GM19452 (cell line): ENCODE measurements around the gene DCTN3.

Experiments
- ATAC-seq: cut with Tn5 transposase; IDR thresholded peaks from one replicate; pipeline ENCODE4 v1.9.1; 2021; ENCODE audit not compliant: unreplicated experiment

DCTN3 gene

DNA sequence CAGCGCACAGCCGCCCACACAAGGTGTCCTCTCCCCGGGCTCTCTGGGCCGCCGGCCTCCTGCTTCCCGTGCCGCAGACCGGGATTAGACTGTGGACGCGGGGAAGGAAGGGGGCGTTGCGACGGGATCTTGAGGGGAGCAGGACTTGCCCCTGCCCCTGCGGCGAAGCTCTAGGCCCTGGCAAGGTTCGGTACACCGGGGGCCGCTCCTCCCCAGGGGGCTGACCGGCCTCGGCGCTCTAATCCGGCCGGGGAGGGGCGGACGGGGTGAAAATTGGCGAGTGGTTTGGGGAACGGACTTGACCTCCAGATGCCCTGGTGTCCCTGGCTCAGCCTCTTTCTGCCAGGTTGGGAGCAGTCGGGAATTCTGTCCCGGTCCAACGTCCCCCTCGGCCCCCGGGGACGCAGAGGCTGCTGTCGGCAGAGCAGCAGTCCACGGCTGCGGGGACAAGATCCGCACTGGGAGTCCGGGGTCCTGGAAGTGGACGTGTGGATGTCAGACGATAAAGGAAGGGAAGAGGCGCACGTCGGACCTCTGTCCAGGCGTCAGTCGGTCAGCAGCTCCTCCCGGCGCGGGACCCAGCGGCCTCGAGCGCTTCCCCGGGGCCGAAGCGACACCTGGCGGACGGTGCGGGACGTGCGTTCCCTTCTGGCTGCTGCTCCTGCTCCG lies 28.9 kb downstream of the DCTN3 start:
- no peak for ATAC-seq

DNA sequence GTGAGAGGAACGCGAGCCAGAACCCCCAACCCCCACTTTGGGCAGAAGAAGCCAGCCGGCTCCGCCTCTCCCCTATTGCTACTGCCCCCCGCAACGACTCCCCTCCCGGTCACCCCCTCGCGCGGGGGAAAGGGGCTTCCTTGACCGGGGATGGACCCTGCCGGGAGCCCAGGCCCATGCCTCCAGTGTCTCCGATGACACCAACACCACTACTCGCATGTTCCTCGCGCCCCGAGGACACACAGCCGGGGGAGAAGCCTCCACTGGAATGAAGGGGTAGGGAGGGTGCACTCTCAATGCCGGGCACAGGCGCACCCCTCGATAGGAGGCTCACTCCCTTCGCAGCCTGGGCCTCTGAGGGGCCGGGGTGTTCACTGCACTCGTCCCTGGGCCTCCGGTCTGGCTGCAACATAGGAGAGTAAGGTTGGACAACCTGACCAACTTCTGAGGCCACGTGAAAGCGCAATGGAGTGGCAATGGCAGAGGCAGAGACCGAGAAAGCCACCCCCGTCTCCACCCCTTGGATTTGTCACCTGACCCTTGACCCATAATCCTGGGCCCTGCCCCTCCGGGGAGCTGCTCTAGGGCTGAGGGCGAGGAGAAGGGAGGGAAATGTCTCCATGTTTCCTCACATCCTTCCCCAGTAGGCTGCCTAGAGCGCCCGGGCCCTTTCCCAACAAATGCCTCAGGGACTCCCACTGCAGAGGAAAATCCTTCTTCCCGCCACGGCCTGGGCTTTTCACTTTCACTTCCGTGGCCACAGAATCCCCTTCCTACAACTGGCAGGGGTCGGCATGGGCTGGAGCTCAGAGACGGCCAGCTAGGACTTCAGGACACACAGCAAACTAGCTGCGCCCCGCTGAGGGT lies 29.7 kb downstream of the DCTN3 start:
- ATAC-seq, result no peak

- ATAC-seq, result no peak
Observed at GRCh38 chr9:34589636-34590380, 30.5 kb downstream of the DCTN3 start, which contains the start of gene CNTFR. Gene CNTFR (minus strand): TSS chr9:34589724. CDS start chr9:34568981, 20,743 bp downstream.

- no peak for ATAC-seq
Observed at GRCh38 chr9:34588671-34589635, 31.3 kb downstream of the DCTN3 start.

- ATAC-seq, result no peak
Observed at GRCh38 chr9:34587271-34587670, 33.0 kb downstream of the DCTN3 start.

DNA sequence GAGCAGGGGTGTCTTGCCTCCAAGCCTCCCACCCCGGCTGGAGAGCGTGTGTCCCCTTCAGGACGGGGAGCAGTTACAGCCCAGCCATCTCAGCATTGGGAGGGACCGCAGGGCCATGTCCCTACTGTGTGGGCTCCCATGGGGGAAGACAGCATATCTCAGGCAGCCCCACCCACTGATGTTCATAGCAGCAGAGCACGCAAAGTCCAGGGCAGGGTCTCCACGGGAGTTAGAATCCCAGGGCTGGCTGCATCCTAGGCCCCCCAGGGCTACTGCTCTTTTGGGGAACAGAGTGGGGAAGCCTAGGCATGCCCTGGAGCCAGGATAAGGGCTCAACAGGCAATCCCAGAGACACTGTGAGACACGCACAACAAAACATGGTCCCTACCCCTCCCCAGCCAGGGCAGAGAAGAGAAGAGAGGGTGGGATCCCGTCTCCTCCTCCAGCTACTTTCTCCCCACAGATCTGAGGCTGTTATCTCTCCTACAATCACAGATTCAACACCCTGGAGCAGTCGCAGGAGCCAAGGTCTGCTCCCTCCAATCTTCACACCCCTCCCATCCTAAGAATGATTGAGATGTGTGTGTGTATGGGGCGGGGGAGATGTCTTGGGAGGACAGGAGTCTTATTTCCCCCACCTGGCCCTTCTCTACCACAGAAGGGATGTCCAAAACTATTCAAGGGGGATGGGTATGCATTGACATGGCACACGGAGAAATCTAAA lies 34.2 kb downstream of the DCTN3 start:
- no peak for ATAC-seq

DNA sequence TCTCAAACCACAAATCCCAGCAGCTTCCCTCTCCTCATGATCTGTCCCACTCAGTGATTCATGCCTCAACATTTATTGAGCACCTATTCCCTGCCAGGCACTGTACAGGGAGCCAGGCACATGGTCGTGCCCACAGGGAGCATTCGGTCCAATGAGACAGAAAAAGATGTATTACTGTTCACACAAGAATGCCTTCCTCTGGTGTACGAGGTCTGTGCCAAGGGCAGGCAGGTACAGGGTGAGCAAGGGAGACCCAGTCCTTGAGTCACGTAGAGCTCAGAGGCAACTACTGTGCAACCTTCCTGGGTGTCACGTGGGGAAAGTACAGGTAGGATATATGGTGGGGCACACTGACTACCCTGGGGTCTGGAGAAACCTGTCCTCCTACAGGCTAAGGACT lies 35.3 kb downstream of the DCTN3 start:
- ATAC-seq, result no peak

- no peak for ATAC-seq
Observed at GRCh38 chr9:34582787-34583186, 37.5 kb downstream of the DCTN3 start.

DNA sequence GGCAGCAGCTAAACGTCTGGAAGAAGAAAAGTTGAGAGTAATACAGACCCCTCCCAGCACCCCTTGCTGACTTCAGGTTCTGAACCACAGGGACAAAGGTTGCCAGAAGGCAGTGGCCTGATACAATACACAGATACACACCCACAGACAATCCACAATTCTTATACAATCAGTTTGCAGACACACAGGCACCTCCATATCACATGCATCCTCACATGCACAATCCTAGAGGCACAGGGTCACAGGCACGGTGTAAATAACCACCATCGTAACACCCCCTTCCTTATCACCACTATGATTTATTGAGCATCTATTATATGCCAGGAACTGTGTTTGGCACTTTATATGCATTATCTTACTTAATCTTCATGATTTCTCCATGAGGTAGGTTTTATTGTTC lies 39.0 kb downstream of the DCTN3 start:
- no peak for ATAC-seq

DNA sequence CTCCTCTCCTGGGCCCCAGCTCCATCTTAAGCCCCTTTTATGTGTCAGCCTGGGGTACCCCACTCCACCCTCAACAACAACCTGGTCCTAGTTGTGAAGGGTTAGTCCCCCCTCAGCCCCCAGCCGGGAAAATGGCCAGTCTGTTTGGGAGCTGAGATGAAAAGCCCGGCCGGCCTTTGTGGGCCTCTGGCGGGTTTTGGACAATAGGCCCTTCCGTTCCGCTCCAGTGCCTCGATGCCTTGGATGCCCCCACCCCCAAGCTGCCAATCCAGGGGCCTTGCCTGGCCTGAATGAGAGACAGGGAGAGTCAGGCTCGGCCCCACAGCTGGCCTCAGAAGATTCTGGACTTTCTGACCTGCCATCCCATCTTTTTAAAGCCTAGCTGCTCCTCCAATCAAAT lies 39.9 kb downstream of the DCTN3 start:
- ATAC-seq, result no peak

GRCh38 chr9:34579808-34580163 lies 40.5 kb downstream of the DCTN3 start:
- no peak for ATAC-seq

GRCh38 chr9:34579104-34579807 lies 41.0 kb downstream of the DCTN3 start:
- ATAC-seq, result no peak

DNA sequence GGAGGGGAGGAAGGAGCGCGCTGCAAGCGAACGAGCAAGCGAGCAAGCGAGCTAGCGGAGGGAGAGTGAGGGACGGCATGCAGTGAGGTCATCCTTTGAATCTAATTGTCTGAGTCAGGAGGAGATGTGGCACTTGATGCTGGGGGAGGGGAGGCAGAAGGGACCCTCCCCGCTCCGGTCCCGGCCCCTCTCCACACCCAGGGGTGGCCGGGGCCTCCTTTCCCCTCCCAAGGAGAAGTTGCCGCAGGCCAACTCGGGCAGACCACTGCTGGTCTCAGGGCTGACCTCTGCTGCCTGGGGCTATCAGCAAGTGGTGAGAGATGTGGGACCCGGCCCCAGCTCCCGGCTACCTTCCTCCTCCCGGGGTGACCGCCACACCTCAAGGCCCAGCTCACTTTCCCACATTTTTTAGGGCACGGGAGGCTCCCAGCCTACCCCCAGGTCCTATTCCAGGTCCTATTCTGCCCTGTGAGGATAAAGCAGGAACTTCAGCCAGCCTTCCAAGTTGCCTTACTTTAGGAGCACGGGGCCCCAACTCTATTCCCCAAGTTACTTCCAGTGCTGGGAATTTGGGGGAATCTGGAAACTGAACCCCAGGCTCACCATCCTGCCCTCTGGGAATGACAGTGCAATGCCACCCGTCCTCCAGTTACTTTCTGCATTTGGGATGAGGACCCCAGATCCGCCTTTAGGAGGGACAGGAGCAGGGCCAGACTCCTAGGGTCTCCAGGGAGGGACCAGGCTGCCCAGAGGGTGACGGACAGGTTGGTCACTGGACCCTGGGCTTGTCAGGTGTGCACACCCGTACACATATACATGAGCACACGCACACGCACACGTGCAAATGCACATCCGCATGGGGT lies 41.8 kb downstream of the DCTN3 start:
- no peak for ATAC-seq

GRCh38 chr9:34577400-34578240 lies 42.7 kb downstream of the DCTN3 start:
- ATAC-seq, result no peak

DNA sequence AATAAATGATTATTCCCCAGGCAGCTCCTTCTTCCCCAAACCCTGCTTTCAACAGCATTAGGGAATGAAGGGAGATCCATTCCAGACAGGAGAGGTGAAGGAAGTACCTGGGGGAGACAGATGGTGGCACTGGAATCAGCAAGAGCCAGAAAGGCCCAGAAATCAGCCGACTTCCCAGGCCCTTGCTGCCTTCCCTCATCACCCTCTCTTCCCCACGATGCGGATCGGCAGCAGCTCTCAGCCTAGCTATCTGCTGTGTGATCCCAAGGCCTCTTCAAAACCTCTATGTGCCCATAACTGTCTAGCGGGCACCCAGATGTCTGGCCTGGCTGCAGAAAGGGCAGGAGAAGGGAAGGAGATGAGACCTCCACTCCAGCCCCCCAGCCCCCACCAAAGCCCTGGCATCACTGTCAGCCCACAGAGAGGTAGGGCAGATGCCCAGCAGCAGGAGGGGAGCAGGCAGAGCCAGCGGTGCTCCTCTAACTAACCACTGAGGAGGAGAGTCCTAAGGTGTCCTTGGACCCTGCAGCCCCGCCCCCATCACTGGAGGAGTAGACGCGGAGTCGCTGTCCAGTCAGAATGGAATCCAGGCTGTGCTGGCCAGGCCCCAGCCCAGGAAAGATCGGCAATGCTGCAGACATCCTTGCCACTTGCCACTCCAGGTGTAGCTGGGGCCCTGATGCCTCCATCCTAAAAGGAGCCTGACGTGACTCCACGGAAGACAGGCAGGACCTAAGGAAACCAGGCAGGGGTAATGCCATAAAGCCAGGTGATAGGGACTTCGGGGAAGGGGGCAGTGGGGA lies 43.5 kb downstream of the DCTN3 start:
- ATAC-seq, result no peak

DNA sequence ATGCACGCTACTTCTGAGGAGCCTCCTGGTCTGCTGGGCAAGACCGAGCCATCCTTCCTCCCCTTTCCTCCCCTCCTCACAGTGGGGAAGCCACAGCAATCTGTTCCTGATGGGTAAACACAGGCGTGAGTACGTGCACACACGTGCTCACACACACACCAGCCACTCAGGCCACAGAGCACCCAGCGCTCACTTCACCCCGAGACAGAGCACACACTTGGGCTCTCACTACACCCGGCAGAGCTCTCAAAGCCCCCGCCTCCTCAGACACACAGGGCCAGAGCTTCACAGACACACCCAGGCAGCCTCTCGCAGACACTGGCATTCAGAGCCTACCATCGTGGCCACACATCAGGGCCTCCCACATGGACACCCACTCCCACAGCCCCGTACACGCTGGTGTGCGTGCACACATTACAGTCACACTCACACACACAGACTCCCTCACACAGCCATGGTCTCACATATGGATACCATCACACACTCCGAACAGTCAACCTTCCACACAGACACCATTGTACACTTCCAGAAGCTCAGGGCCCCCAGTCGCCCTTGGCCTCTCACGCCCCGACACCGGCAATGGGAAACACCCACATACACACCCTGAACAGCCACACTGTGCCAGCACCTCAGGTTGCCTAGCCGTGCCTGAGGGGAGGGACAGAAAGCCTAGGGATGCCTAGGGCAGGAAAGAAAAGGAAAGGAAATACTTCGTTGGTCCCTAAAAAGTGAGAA lies 44.3 kb downstream of the DCTN3 start:
- no peak for ATAC-seq
